Daoy (cell line): ENCODE data around the gene RPS2. TPM values are rescaled to one million over a fixed set of nuclear protein-coding genes. Genes with fewer than 3 reads are reported as not detected.
A peak's percentile ranks its signal among the peaks of the same experiment; 100 is the strongest.
"Not testable (repeated sequence)": the region's sequence is repeated elsewhere in the genome, so short reads cannot be mapped to it uniquely, and the experiment has no call there.

Experiments
- DNase-seq: peaks from one replicate; pipeline ENCODE4 v3.0.0-alpha.2; 2015; ENCODE audit warnings: low read depth
- total RNA-seq: library from RNA; depleted of rRNA; stranded (reverse); fragments of >200 nt; shearing (Covaris generic); gene quantifications from 2 replicates; pipeline ENCODE4 v1.2.3, GENCODE V29; 2014; rRNA removed

Gene RPS2
- 1,645 and 2,369 TPM in 2 replicates for total RNA-seq

DNA sequence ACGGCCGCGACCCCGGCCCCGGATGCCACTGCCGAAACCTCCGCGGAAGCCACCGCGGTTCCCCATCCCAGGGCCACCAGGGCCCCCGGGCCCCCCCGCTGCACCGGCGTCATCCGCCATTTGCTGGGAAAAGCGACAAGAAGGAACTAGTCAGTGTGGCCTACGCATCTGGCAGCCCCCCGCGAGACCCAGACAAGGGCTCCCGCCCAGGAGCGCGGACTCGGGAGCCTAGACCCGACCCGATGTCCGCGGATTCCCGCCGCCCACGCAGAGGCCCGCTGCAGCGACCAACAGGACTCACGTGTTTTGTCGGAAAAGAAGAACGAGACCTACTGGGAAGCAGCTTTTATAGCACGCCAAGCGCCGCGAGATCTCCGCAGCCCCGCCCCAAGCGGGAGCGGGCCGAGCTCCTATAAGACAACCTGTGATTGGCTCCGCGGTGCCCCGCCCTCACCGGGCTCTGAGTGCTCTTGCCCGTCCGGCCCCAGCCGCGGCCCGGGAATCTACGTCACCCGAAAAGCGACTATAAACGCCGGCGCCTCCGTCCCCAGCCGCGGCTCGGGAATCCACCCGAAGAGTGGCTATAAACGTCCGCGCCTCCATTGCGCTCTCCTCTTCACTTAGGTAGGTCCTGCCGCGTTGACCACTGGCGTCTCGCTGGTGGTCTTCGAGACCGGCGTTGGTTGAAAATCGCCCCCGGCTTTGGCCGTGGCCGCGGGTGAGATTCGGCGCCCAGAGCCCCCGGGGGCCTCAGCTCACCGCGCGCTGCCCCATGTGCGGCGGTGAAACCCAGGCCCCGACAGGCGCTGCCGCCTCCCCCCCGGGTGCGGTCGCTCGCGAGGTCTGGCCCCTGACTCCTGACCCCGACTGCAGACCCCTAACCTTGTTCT is at the start of gene RPS2:
Gene RPS2, minus strand, starts transcription at position 321 of the 890 bp plus-strand sequence. Its CDS starts 201 bp downstream, at position 120.
- DNase-seq, result peak; percentile 97

GRCh38 chr16:2013527-2013926 is 48.9 kb upstream of the RPS2 start:
- no peak for DNase-seq

GRCh38 chr16:2011726-2012125 is 47.1 kb upstream of the RPS2 start:
- not testable (repeated sequence) for DNase-seq

- peak; percentile 90 for DNase-seq
Observed at GRCh38 chr16:2009791-2010510, 45.3 kb upstream of the RPS2 start, which contains the start of gene ZNF598. Gene ZNF598, minus strand, starts transcription at chr16:2009821.

DNA sequence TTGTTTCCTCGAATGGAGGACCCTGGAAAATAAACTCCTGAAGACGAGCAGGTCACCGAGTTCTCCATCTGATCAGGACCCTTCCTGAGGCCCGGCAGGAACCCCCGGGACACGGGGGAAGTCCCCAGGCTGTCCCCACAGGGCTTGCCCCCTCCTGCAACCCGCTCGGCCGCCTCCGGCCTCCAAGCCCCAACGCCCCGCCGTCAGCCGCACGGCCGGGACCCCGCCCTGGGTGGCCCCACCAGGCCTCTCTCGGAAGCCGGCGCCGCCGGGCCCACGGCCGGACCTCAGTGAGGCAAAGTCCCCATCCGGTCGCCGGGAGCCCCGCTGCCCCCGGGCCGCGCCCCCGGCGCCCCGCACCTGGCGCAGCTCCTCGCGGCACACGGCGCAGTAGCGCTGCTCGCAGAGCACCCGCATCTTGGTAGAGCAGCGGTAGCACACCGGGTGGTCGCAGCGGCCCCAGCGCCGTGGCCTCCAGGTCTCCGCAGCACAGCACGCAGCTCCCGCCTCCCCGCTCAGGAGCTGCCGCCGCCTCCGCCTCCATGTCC is 44.6 kb upstream of the RPS2 start:
- no peak for DNase-seq

DNA sequence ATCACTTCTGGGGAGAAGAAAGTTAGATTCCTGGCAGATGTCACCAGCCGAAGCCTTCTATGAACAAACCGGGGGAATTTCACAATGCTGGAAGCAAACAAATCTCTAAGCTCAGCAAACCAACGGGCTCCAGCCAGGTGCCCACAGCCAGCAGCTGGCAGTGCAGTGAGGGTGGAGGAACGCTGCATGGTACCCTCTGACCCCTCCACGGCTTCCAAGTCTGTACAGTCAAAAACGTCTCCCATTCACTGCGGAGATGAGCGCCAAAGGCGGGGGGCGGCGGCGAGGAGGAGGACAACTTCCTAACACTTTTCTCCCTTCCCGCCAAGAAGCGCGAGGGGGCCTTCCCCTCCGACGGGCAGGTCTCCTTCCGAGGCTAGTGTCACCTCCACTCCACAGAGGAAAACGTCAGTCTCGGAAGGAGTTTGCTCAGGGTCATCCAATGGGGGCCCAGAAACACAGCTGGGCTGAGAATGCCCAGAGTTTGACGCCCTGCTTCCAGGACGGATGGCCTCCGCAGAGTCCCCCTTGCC is 44.1 kb upstream of the RPS2 start:
- DNase-seq, result no peak

GRCh38 chr16:2008009-2008526 is 43.4 kb upstream of the RPS2 start:
- DNase-seq, result peak; percentile 80

DNA sequence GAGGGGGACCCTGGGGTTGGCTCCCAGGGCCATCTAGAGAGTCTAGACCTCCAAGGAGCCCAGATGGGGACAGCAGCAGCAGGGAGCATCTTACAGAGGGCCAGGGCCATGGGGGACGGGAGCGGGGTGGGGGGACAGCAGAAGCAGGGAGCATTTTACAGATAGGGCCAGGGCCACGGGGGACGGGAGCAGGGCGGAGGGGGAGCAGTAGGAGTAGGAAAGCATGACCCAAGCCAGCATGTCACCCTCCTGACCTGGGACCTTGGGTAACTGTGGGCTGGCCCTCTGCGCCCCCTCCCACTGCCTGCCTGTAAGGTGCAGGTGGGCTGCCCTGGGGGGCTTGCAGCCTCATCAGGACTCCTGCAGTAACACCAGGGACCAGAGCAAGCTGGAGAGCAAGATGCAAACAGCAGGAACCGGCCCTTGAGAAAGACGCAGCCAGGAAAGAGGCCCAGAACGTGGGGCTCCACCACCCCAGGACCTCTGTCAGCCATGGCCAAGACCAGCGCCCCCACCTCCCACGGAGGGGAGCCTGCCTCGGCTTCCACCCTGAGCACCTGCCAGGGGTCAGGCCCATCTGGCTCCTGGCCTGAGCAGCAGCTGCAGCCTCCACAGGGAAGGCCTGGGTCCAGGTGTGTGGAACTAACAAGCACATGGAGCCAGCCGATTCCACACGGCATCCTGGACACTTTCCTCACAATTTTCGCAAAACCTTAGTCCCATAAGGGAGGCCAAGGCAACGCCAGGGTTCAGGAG is 42.6 kb upstream of the RPS2 start:
- no peak for DNase-seq

- DNase-seq, result no peak
Observed at GRCh38 chr16:2006317-2006716, 41.7 kb upstream of the RPS2 start.

DNA sequence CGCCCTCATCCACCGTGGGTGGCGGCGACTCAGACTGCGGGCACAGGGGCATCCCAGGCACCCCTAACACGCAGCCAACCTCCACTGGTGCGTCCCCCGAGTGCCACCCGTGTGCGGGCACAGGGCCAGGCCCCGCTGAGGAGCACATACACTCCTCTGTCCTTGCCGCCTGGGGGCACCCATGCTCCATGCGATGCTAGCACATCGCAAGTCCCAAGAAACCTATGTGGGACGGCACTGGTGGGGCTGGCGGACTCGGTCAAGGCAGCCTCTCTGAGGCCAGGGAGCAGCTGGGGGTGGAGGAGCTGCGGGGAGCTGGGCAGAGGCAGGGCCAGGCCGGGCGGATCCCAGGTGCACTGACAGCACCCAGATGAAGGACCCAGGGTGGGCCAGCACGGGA is 41.0 kb upstream of the RPS2 start:
- DNase-seq, result no peak

GRCh38 chr16:2004795-2005517 is 40.3 kb upstream of the RPS2 start:
- DNase-seq, result no peak

- peak; percentile 89 for DNase-seq
Observed at GRCh38 chr16:2003827-2004641, 39.4 kb upstream of the RPS2 start.

- DNase-seq, result no peak
Observed at GRCh38 chr16:2003231-2003826, 38.7 kb upstream of the RPS2 start.

DNA sequence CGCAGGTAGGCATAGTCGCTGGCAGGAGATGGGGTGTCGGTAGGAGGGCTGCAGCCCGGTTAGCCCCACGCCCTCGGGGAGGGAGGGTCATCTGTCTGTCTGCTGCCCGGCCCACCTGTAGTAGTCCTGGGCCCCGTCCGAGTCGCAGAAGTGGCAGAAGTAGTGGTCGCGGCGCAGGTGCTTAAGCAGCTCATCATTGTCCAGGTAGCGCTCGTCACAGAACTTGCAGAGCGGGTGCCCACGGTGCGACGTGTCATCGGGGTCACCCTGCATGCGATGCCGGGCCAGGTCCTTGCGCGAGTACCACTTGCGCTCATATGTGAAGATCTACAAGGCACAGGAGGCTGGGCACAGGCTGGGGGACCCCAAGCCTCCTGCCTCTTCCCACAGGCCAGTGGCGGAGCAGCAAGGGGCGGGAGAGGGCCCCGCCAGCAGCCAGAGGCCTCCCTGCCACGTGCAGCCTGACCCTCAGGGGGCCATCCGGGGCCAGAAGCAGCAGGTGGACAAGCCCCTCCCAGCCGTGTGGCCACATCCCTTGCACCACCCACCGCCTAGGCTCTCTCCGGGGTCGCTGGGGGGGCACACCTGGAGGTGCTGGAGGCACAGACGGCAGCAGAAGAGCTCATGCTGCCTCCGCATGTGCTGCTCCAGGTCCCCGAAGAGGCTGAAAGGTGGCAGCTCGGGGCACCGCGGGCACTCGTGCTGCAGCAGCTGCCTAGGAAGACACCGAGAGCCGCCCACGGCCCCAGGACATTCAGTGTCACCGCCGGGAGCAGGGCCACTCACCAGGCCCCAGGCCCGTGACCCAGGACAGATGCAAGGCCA is 38.0 kb upstream of the RPS2 start:
- DNase-seq, result no peak

GRCh38 chr16:2001456-2002355 is 37.1 kb upstream of the RPS2 start:
- no peak for DNase-seq

- DNase-seq, result no peak
Observed at GRCh38 chr16:2001035-2001434, 36.4 kb upstream of the RPS2 start.

DNA sequence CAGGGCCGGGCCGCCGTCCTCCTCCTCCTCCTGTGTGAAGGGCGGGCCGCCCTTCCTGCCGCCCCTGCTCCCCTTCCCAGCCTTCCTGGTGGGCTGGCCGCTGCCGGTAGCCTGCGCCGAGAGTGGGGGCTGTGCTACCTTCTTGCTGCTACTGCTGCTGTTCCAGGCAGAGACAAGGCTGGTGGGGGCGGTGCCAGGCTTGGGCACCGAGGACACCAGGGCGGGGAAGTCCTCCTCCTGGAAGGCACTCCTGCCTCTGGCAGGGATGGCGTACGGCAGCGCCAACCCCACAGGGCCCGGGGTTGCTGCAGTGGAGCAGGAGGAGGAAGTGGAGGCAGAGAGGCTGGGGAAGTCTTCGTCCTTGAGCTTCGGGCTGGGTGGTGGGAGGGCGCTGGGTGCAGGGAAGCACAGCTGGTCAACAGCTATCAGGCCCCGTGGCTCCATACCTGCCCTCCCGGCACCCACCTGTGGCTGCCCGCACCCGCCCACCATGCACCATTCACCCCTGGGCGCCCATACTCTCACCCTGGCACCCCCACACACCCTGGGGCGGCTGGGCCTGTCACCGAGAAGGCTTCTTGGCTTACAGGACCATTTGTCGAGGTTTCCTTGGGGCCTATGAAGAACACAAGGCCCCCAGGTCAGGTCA is 35.4 kb upstream of the RPS2 start:
- no peak for DNase-seq
